GM21423 (cell line): ENCODE measurements around the gene IL17RA.
A peak's percentile ranks its signal among the peaks of the same experiment; 100 is the strongest.

ENCODE experiments used
- ATAC-seq: cut with Tn5 transposase; IDR thresholded peaks from one replicate; pipeline ENCODE4 v1.9.1; 2021; ENCODE audit warnings: mild to moderate bottlenecking, moderate library complexity; ENCODE audit not compliant: unreplicated experiment

IL17RA gene

GRCh38 chr22:17105143-17106129 lies 20.6 kb downstream of the IL17RA start:
- no peak for ATAC-seq

- peak; percentile 29 for ATAC-seq
Measured at GRCh38 chr22:17106161-17106784, 21.5 kb downstream of the IL17RA start.

GRCh38 chr22:17106785-17107546 lies 22.2 kb downstream of the IL17RA start:
- peak; percentile 55 for ATAC-seq

- ATAC-seq = no peak
Measured at GRCh38 chr22:17107547-17107810, 22.7 kb downstream of the IL17RA start.

- ATAC-seq = no peak
Measured at GRCh38 chr22:17108256-17109112, 23.7 kb downstream of the IL17RA start.

- no peak for ATAC-seq
Measured at GRCh38 chr22:17109113-17109865, 24.5 kb downstream of the IL17RA start.

GRCh38 chr22:17109976-17110375 lies 25.2 kb downstream of the IL17RA start:
- ATAC-seq = no peak

GRCh38 chr22:17110791-17111550 lies 26.2 kb downstream of the IL17RA start:
- ATAC-seq = no peak

- ATAC-seq = no peak
Measured at GRCh38 chr22:17112491-17113042, 27.8 kb downstream of the IL17RA start.

GRCh38 chr22:17113600-17113999 lies 28.8 kb downstream of the IL17RA start:
- ATAC-seq = no peak

- ATAC-seq = no peak
Measured at GRCh38 chr22:17114173-17114897, 29.5 kb downstream of the IL17RA start.

GRCh38 chr22:17114898-17115235 lies 30.1 kb downstream of the IL17RA start:
- no peak for ATAC-seq

- ATAC-seq = no peak
Measured at GRCh38 chr22:17115236-17115635, 30.4 kb downstream of the IL17RA start.

- ATAC-seq = no peak
Measured at GRCh38 chr22:17115945-17116565, 31.3 kb downstream of the IL17RA start.

GRCh38 chr22:17116572-17117330 lies 32.0 kb downstream of the IL17RA start:
- ATAC-seq = no peak

- ATAC-seq = no peak
Measured at GRCh38 chr22:17117400-17117799, 32.6 kb downstream of the IL17RA start.

GRCh38 chr22:17117890-17118289 lies 33.1 kb downstream of the IL17RA start:
- ATAC-seq = no peak
